ENCODE measurements around the gene C2CD2.

The C2CD2 gene

GRCh38 chr21:41939391-41939790, 14.4 kb downstream of the C2CD2 start:
- in situ Hi-C loops (cut with HindIII; ENCODE audit: low sequenced_read_pairs) = loop anchor here (10.0 kb wide), 1 partner anchor 485 kb away; no protein-coding TSS in a partner anchor

GRCh38 chr21:41933313-41934079, 20.3 kb downstream of the C2CD2 start:
- in situ Hi-C loops (cut with HindIII; ENCODE audit: low sequenced_read_pairs) = loop anchor here (5.0 to 10.0 kb wide), 3 partner anchors 74 to 491 kb away; no protein-coding TSS in a partner anchor

GRCh38 chr21:41932576-41933312, 21.1 kb downstream of the C2CD2 start:
- in situ Hi-C loops (cut with HindIII; ENCODE audit: low sequenced_read_pairs) = loop anchor here (5.0 to 10.0 kb wide), 3 partner anchors 75 to 492 kb away; no protein-coding TSS in a partner anchor

- in situ Hi-C loops (cut with HindIII; ENCODE audit: low sequenced_read_pairs) = loop anchor here (5.0 to 10.0 kb wide), 3 partner anchors 75 to 493 kb away; no protein-coding TSS in a partner anchor
Observed at GRCh38 chr21:41932191-41932575, 21.6 kb downstream of the C2CD2 start.

GRCh38 chr21:41931041-41931451, 22.8 kb downstream of the C2CD2 start:
- in situ Hi-C loops (cut with HindIII; ENCODE audit: low sequenced_read_pairs) = loop anchor here (5.0 to 10.0 kb wide), 3 partner anchors 74 to 494 kb away; no protein-coding TSS in a partner anchor

- in situ Hi-C loops (cut with HindIII; ENCODE audit: low sequenced_read_pairs) = no loop called here
Observed at GRCh38 chr21:41929248-41929647, 24.6 kb downstream of the C2CD2 start.

- in situ Hi-C loops (cut with HindIII; ENCODE audit: low sequenced_read_pairs) = no loop called here
Observed at GRCh38 chr21:41928621-41929220, 25.1 kb downstream of the C2CD2 start.

- in situ Hi-C loops (cut with HindIII; ENCODE audit: low sequenced_read_pairs) = no loop called here
Observed at GRCh38 chr21:41927727-41928409, 25.9 kb downstream of the C2CD2 start.

GRCh38 chr21:41926807-41927171, 27.0 kb downstream of the C2CD2 start:
- in situ Hi-C loops (cut with HindIII; ENCODE audit: low sequenced_read_pairs) = no loop called here

- in situ Hi-C loops (cut with HindIII; ENCODE audit: low sequenced_read_pairs) = no loop called here
Observed at GRCh38 chr21:41926117-41926806, 27.6 kb downstream of the C2CD2 start.

GRCh38 chr21:41925767-41926116, 28.1 kb downstream of the C2CD2 start:
- in situ Hi-C loops (cut with HindIII; ENCODE audit: low sequenced_read_pairs) = no loop called here

GRCh38 chr21:41924368-41924754, 29.5 kb downstream of the C2CD2 start:
- in situ Hi-C loops (cut with HindIII; ENCODE audit: low sequenced_read_pairs) = no loop called here

GRCh38 chr21:41923631-41924367, 30.0 kb downstream of the C2CD2 start:
- in situ Hi-C loops (cut with HindIII; ENCODE audit: low sequenced_read_pairs) = no loop called here

GRCh38 chr21:41923186-41923585, 30.6 kb downstream of the C2CD2 start:
- in situ Hi-C loops (cut with HindIII; ENCODE audit: low sequenced_read_pairs) = no loop called here

GRCh38 chr21:41921021-41921420, 32.8 kb downstream of the C2CD2 start:
- in situ Hi-C loops (cut with HindIII; ENCODE audit: low sequenced_read_pairs) = no loop called here

- in situ Hi-C loops (cut with HindIII; ENCODE audit: low sequenced_read_pairs) = no loop called here
Observed at GRCh38 chr21:41920476-41920875, 33.3 kb downstream of the C2CD2 start.

- in situ Hi-C loops (cut with HindIII; ENCODE audit: low sequenced_read_pairs) = no loop called here
Observed at GRCh38 chr21:41919666-41920398, 34.0 kb downstream of the C2CD2 start.

GRCh38 chr21:41918561-41919358, 35.1 kb downstream of the C2CD2 start:
- in situ Hi-C loops (cut with HindIII; ENCODE audit: low sequenced_read_pairs) = no loop called here

Measured in endothelial cell of hepatic sinusoid (primary cell).